ENCODE results near the gene AK2.

GRCh38 chr1:33041026-33041425, 4.3 kb upstream of the AK2 start:
- TF ChIP-seq CTCF (conservative IDR thresholded peaks at IDR 0.05), result no peak
- TF ChIP-seq ZFX (IDR thresholded peaks at IDR 0.05), result no peak
